HCT116 (cell line): ENCODE data around the gene KCMF1.

Source experiments
- CEBPB ChIP-seq: IDR thresholded peaks from 2 replicates; pipeline ENCODE4 v1.6.1; 2012; ENCODE audit warnings: low read depth
- EZH2 ChIP-seq: fragments of 200-600 bp; sonication (generic); IDR thresholded peaks from 2 replicates; pipeline ENCODE4 v1.6.1; 2017; ENCODE audit warnings: antibody characterized with exemption, mixed run types
- JUND ChIP-seq: IDR thresholded peaks from 2 replicates; pipeline ENCODE4 v1.6.1; 2012
- POLR2A ChIP-seq: IDR thresholded peaks from 2 replicates; pipeline ENCODE4 v1.7.0; 2011; ENCODE audit warnings: borderline replicate concordance; ENCODE audit not compliant: insufficient read depth, insufficient read length; ENCODE audit errors: extremely low read depth
- TF ChIP-seq, protein P1 (sequence below), 3 experiments: fragments of 200-600 bp in 1 of 3; sonication (generic) in 1 of 3; IDR thresholded peaks in 2 of 3; conservative IDR thresholded peaks in 1 of 3; 2 replicates each; pipeline ENCODE4 v1.5.1; 2012 to 2017; ENCODE audit warnings: low read depth in 2 of 3, low read length in 2 of 3, antibody characterized with exemption in 1 of 3, borderline replicate concordance in 1 of 3, control low read depth in 1 of 3, mild to moderate bottlenecking in 1 of 3, mixed read lengths in 1 of 3, mixed run types in 1 of 3, moderate library complexity in 1 of 3; ENCODE audit not compliant: insufficient read depth in 1 of 3
- TF ChIP-seq, protein P2 (sequence below): IDR thresholded peaks from 2 replicates; pipeline ENCODE4 v1.6.1; 2012

DNA sequence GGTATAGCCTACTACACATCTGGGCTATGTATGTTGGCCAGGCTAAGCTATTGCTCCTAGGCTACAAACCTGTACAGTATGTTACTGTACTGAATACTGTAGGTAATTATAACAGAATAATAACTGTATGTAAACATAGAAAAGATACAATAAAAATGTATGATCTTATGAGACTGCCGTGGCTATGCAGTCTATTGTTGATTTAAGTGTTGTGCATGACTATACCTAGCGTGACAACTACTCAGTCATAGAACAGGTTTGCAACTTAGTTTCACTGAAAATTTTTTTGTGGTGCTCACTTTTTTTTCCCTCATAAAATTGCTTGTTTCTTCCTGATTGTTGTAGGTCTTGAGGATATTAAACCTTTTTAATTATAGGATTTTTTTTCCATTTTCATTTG, 25.9 kb downstream of the KCMF1 start:
- TF ChIP-seq POLR2A (no peak), CEBPB (no peak), EZH2 (no peak), JUND (no peak)
- TF ChIP-seq, protein P1, sequence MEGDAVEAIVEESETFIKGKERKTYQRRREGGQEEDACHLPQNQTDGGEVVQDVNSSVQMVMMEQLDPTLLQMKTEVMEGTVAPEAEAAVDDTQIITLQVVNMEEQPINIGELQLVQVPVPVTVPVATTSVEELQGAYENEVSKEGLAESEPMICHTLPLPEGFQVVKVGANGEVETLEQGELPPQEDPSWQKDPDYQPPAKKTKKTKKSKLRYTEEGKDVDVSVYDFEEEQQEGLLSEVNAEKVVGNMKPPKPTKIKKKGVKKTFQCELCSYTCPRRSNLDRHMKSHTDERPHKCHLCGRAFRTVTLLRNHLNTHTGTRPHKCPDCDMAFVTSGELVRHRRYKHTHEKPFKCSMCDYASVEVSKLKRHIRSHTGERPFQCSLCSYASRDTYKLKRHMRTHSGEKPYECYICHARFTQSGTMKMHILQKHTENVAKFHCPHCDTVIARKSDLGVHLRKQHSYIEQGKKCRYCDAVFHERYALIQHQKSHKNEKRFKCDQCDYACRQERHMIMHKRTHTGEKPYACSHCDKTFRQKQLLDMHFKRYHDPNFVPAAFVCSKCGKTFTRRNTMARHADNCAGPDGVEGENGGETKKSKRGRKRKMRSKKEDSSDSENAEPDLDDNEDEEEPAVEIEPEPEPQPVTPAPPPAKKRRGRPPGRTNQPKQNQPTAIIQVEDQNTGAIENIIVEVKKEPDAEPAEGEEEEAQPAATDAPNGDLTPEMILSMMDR (IDR thresholded peaks at IDR 0.05 in 2 of 3, conservative IDR thresholded peaks at IDR 0.05 in 1 of 3; ENCODE audit: borderline replicate concordance in 1 of 3, insufficient read depth in 1 of 3, low read depth in 2 of 3, low read length in 2 of 3) = no peak
- TF ChIP-seq, protein P2, sequence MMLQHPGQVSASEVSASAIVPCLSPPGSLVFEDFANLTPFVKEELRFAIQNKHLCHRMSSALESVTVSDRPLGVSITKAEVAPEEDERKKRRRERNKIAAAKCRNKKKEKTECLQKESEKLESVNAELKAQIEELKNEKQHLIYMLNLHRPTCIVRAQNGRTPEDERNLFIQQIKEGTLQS = no peak
